ENCODE results near the gene RIMS3.
A peak's percentile ranks its signal among the peaks of the same experiment; 100 is the strongest.

Gene RIMS3

GRCh38 chr1:40691538-40692428 is 26.3 kb upstream of the RIMS3 start, which contains the start of gene NFYC:
Gene NFYC (plus strand): TSS chr1:40691704. CDS start chr1:40738844, 47,140 bp downstream.
- DNase-seq (ENCODE audit: low read depth in 2 of 2) = peak; percentile 83 to 92

DNA sequence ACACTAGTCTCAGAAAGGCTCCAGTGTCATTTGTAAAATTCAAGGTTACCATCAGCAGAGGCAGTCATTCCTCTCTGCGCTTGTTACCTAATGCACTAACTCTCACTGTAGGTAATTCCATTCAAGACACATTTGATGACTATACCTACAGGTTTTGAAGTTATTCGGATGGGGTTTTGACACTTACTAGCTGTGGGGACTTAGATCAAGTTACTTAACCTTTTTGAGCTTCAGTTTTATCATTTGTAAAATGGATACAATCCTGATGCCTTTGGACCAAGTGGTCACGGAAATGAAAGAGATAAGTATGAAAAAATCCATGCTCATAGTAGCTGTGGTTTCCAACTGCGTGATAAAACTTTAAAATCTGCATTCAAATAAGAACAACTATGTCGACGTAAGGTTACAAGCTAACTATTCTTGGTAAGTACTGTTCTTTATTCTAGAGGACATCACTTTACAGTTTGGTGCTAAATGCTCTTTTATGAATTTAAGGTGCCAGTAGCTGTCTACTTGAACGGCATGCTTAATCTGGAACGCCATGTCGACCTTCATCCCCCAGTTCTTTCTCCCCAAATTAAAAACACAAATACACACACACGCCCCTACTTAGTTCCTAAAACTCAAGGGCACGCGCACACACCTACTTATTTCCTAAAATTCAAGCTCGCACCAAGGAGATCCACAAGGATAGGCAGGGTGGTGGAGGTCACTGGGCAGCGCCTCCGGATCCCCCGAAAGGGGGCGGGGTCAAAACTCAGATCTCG is 25.5 kb upstream of the RIMS3 start:
- DNase-seq (ENCODE audit: low read depth in 2 of 2) = no peak

GRCh38 chr1:40689737-40690136 is 24.3 kb upstream of the RIMS3 start:
- DNase-seq (ENCODE audit: low read depth in 2 of 2) = no peak

- DNase-seq (ENCODE audit: low read depth in 2 of 2) = no peak
Observed at GRCh38 chr1:40687661-40688060, 22.2 kb upstream of the RIMS3 start.

- no peak for DNase-seq (ENCODE audit: low read depth in 2 of 2)
Observed at GRCh38 chr1:40687059-40687458, 21.6 kb upstream of the RIMS3 start.

- no peak for DNase-seq (ENCODE audit: low read depth in 2 of 2)
Observed at GRCh38 chr1:40684669-40685068, 19.2 kb upstream of the RIMS3 start.

DNA sequence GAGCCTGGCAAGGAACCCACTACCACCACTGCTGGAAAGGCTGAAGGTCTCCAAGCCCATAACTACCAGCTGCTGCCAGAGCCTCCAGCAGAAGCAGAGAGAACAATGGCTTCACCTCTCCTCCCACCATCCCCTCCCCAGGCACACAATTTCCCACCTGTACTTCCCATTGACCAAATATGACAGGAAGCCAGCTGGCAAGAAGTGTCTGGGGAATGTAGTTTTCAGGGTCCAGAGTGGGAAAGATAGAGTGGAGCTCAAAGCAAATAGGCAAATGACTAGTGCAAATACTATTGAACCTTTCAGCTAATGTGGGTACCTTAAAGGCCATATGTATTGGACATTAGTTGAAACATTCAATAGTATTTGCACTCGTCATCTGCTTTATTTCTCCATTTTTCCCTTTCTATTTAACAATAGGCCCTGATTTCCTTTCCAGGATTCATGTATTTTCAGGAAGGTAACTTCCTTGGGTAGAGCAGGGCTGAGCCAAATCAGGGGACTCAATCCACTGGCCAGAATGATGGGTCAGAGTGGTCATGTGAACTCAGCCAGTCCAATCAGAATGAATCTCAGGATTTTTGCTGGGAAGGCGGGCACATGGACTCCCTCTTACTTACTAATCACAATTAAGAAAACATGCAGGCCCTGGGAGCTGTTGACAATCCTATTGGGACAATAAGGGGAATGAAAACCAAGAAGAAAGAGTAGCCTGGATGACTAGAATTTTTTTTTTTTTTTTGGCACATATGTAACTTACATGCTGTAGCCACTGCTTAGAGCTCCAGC is 13.9 kb upstream of the RIMS3 start:
- no peak for DNase-seq (ENCODE audit: low read depth in 2 of 2)

DNA sequence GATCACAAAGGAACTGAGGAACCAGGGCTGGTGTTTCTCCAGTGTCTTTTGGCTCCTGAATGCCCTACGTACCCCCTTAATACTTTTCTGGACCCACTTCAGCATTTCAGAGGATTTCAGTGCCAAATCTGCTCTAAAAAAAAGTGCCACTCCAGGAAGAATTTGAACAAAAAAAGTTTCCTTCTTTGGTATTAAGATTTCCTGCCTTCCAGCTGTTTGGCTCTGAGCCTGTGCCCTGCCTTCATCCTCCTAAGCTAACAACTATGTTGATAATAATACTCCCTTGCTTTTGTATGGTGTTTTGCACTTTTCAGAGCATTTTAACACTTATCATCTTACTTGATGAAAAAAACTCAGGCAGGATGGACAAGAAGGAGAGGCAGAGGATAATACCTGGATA is 11.0 kb upstream of the RIMS3 start:
- no peak for DNase-seq (ENCODE audit: low read depth in 2 of 2)

GRCh38 chr1:40673452-40673851 is 8.0 kb upstream of the RIMS3 start:
- DNase-seq (ENCODE audit: low read depth in 2 of 2) = no peak

GRCh38 chr1:40668769-40669525 is 3.5 kb upstream of the RIMS3 start:
- DNase-seq (ENCODE audit: low read depth in 2 of 2) = peak; percentile 59 to 72

- DNase-seq (ENCODE audit: low read depth in 2 of 2) = no peak
Observed at GRCh38 chr1:40664791-40665190, 691 bp downstream of the RIMS3 start.

GRCh38 chr1:40664167-40664537 is 1.3 kb downstream of the RIMS3 start:
- no peak for DNase-seq (ENCODE audit: low read depth in 2 of 2)

DNA sequence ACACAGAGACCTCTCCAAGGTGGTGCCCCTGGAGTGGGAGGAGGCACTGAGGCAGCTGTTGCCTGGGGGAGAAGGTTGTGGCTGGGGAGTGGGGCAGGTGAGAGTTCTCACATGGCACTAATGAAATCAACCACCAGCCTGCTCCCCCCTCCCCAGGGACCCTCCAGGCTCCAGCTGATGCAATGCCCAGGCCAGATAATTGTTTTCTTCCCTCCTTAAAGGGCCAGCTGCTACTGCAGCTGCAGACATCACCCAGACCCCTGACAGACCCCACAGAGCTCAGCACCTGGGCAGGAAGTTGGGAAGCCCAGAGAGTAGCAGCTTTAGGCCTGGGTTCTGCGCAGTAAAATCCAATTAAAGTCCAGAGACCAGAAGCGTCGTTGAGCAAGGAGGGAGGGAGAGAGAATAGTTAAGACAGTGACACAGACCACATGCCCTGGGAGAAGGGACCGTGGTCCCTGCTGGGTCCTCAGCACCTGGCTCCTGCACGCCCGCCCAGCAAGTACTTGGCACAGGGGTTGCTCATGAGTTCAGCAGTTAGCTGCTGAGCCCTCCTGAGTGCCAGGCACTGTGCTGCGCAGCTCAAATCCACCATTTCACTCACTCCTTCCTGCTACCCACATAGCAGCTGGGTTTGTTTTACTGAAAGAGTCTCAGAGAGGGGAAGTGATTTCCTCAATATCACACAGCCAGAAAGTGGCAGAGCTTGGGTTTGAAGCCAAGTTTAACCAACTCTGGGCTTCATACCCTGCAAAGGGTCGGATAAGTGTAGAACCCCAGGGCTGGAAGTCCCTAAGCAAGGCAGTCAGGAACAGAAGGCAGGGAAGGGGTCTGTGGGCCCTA is 1.9 kb downstream of the RIMS3 start:
- no peak for DNase-seq (ENCODE audit: low read depth in 2 of 2)

GRCh38 chr1:40662864-40663263 is 2.6 kb downstream of the RIMS3 start:
- DNase-seq (ENCODE audit: low read depth in 2 of 2) = no peak

DNA sequence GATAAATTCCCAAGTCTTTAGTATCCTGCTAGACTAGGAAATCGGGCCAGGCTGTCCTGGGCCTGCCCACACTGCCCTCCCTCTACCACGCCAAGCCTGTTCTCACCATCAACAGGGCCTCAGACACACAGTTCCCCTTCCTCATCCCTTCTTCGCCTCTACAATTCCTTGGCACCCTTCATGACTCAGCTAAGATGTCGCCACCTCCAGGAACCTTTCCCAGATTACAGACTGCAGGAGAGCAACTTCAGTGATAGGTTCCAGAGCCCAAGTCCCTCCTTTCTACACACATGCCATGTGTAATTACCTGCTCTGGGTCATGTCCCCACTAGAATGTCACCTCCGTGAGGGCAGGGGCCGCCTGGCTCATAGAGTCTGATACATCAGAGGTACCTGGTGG is 3.3 kb downstream of the RIMS3 start:
- DNase-seq (ENCODE audit: low read depth in 2 of 2) = no peak

DNA sequence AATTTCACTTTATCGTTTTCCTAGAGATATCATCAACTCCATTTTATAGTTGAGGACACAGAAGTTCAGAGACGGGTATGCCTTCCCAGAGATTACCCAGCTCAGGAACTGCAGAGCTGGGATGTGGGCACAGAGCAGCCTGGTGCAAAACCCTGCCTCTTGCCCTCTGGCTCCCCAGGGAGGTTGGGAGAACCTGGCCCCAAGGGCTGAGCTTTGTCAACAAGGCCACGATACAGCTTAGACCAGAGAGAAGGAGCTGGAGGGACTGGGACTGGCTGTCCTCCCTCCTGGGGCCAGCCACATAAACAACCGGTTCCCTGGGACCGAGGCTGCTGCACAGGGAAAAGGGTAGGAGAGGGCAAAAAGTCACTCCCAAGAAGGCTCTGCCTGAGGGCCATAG is 3.8 kb downstream of the RIMS3 start:
- no peak for DNase-seq (ENCODE audit: low read depth in 2 of 2)

DNA sequence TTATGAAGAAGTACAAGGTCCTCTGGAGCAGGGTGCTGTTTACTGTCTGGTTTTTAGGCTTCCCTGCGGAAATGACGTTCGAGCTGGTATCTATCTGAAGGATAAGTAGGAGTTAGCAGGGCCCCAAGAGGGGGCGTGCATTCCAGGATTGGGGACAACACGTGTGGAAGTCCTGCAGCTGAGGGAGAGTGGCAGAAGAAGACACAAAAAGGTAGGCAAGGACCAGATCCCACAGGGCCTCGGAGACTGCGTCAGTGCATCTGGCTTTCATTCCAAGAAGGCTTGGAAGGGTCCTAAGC is 5.9 kb downstream of the RIMS3 start:
- DNase-seq (ENCODE audit: low read depth in 2 of 2) = no peak

DNA sequence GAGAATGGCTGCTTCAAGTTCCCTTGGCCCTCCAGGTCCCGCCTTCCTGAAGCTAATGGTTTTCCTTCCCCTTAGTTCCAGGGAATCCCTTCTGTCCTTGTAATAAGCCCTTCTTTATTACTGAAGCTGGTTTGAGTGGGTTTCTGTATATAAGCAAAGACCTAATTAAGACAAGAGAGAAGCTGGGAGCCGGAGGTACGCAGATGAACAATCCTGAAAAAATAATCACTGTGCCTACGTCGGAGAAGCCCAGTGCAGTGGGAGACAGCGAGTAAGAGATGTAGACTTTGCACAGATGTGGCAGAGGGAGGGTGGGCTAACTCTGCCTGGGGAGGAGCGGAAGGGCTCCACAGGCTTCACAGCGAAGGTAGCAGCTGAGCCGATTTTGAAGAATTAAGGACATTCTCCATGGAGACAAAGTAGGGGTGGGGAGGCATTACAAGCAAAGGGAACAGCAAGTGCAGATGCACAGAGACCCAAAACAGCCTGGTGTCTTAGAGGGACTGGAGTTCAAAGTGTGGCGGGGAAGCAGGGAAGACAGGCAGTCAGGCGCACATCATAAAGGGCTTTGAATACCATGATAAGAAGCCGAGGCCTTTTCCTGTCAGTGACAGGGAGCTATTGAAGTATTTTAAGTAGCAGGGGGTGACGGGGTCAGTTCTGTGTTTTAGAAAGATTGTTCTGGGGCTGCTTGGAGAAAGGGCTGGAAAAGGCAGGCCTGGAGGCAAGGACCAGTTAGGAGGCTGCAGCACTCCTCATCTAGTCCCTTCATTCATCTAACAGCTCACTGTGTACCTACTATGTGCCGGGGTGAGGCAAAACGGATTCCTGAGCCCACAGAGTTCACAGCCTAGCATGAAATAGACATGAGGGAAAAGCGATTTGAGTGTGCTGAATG is 6.5 kb downstream of the RIMS3 start:
- no peak for DNase-seq (ENCODE audit: low read depth in 2 of 2)

DNA sequence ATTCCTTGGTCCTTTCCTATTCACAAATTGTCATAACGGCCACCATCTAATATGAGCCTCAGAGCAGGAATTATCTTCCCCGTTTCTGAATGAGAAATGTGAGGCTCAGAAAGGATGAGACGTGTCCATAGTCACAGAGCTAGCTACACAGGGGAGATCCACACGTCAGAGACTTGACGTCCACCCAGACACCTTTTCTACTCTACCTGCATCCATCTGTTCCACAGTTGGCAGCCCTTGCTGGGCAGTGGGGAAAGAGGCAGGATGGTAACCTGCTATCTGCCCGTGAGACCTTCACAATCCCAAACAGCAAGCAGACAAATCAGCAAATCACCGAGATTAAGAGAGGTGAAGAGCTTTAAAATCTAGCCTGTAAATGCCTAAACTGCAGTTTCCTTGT is 8.4 kb downstream of the RIMS3 start:
- DNase-seq (ENCODE audit: low read depth in 2 of 2) = no peak
